ENCODE results near the gene CSTF1.

CSTF1 gene

DNA sequence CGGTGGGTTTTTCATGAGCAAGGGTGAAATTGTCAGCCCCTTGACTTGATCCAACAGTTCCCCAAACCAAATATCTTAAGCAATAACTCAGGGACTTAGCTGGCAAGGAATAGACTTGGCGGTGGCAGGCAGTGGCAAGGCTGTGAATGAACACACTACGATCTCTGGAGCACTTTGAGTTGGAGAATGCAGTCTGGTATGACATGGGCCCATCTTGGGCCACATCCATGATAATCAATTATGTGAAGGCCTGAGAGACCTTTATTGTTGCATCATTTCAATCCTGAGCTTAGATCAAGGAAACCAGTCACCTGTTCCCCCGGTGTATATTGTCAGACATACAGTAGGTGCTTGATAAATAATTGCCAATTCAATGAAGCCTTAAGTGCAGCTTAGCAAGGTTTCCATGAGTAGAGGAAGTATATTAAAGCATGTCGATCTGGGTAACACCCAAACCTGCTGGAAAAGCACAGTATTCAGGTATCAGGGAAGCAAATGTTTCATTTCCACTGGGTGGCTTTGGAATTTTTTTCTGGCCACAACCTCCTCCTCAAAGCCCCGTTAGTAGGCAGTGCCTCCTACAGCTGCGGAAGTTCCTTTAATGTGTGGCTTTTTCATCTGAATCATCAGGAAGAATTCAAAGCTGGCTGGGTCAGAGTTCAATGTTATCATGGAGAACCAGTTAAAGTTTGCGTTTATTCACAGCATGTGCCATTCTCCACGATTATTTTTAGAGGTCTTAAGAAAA, 29.8 kb downstream of the CSTF1 start:
- Histone ChIP-seq H3K4me3 (ENCODE audit: low read depth in 1 of 2, low read length in 2 of 2) (no peak overlapping the region), H3K27me3 (ENCODE audit: low read depth, low read length) (no peaks in the 10 kb centered on the region), H3K4me1 (ENCODE audit: control insufficient read depth in 1 of 2, insufficient read depth in 2 of 2, low read length in 2 of 2) (peaks cover 0 to 3% of the 10 kb centered on the region in 2 donors), H3K27ac (ENCODE audit: low read length) (no peak overlapping the region), H3K9me3 (ENCODE audit: control insufficient read depth in 1 of 2, low read length in 2 of 2) (no peaks in the 10 kb centered on the region), H3K36me3 (ENCODE audit: control insufficient read depth in 1 of 2, insufficient read depth in 2 of 2, low read length in 2 of 2) (no peaks in the 10 kb centered on the region)

DNA sequence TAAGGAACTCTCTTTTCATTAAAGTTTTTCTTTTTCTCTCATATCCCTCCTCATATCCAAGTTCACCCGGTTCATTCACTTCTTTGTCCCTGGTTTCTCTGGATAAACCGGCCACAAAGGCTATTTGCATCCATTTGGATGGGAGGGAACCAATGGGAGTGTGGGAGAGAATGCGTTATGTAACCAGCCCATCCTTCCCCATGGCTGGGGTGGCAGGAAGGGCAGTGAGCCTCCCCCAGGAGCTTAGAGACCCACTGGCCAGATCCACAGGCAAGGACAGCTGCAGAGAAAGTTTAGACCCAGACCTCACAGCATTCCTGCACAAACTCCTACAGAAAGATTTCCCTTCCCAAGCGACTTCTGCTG, 30.4 kb downstream of the CSTF1 start:
- H3K27ac ChIP-seq (ENCODE audit: low read length) = peak overlapping the region; percentile 1
- H3K4me3 ChIP-seq (ENCODE audit: low read depth in 1 of 2, low read length in 2 of 2) = no peak overlapping the region
- H3K4me1 ChIP-seq (ENCODE audit: control insufficient read depth in 1 of 2, insufficient read depth in 2 of 2, low read length in 2 of 2) = peaks cover 0 to 3% of the 10 kb centered on the region in 2 donors

GRCh38 chr20:56423211-56423610, 30.8 kb downstream of the CSTF1 start:
- Histone ChIP-seq H3K4me3 (ENCODE audit: low read depth in 1 of 2, low read length in 2 of 2) (no peak overlapping the region), H3K27me3 (ENCODE audit: low read depth, low read length) (no peaks in the 10 kb centered on the region), H3K9me3 (ENCODE audit: control insufficient read depth in 1 of 2, low read length in 2 of 2) (no peaks in the 10 kb centered on the region), H3K4me1 (ENCODE audit: control insufficient read depth in 1 of 2, insufficient read depth in 2 of 2, low read length in 2 of 2) (peaks cover 0 to 4% of the 10 kb centered on the region in 2 donors), H3K36me3 (ENCODE audit: control insufficient read depth in 1 of 2, insufficient read depth in 2 of 2, low read length in 2 of 2) (no peaks in the 10 kb centered on the region), H3K27ac (ENCODE audit: low read length) (peak overlapping the region; percentile 1)

More for the DNA sequence above, 30.4 kb downstream of the CSTF1 start:
- Histone ChIP-seq H3K36me3 (ENCODE audit: control insufficient read depth in 1 of 2, insufficient read depth in 2 of 2, low read length in 2 of 2) (no peaks in the 10 kb centered on the region), H3K9me3 (ENCODE audit: control insufficient read depth in 1 of 2, low read length in 2 of 2) (no peaks in the 10 kb centered on the region), H3K27me3 (ENCODE audit: low read depth, low read length) (no peaks in the 10 kb centered on the region)

- Histone ChIP-seq H3K36me3 (ENCODE audit: control insufficient read depth in 1 of 2, insufficient read depth in 2 of 2, low read length in 2 of 2) (no peaks in the 10 kb centered on the region), H3K27me3 (ENCODE audit: low read depth, low read length) (no peaks in the 10 kb centered on the region), H3K4me1 (ENCODE audit: control insufficient read depth in 1 of 2, insufficient read depth in 2 of 2, low read length in 2 of 2) (peaks cover 0 to 11% of the 10 kb centered on the region in 2 donors), H3K9me3 (ENCODE audit: control insufficient read depth in 1 of 2, low read length in 2 of 2) (no peaks in the 10 kb centered on the region), H3K4me3 (ENCODE audit: low read depth in 1 of 2, low read length in 2 of 2) (no peak overlapping the region), H3K27ac (ENCODE audit: low read length) (no peak overlapping the region)
These were observed 31.4 kb downstream of the CSTF1 start for GRCh38 chr20:56423886-56424285.

DNA sequence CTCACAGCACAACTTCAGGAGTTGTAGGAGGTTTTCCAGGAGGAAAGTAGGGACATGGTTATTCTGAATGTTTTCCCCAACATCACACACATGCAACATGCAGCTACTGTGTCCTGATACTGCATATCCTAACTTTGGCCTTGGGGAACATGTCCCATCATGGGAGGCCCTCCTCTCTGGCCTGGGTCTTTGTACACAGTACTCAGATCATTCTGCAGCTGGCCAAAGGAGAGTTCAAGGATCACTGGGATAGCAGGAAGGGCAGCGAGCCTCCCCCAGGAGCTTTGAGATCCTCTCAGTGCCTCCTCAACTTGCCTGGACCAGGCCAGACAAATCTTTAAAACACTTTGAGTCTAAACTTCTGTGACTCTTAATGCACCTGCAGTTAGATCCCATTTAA, 32.5 kb downstream of the CSTF1 start:
- Histone ChIP-seq H3K4me1 (ENCODE audit: control insufficient read depth in 1 of 2, insufficient read depth in 2 of 2, low read length in 2 of 2) (peaks cover 0 to 11% of the 10 kb centered on the region in 2 donors), H3K27me3 (ENCODE audit: low read depth, low read length) (no peaks in the 10 kb centered on the region), H3K27ac (ENCODE audit: low read length) (no peak overlapping the region), H3K36me3 (ENCODE audit: control insufficient read depth in 1 of 2, insufficient read depth in 2 of 2, low read length in 2 of 2) (no peaks in the 10 kb centered on the region), H3K4me3 (ENCODE audit: low read depth in 1 of 2, low read length in 2 of 2) (no peak overlapping the region), H3K9me3 (ENCODE audit: control insufficient read depth in 1 of 2, low read length in 2 of 2) (no peaks in the 10 kb centered on the region)

- Histone ChIP-seq H3K27me3 (ENCODE audit: low read depth, low read length) (no peaks in the 10 kb centered on the region), H3K4me1 (ENCODE audit: control insufficient read depth in 1 of 2, insufficient read depth in 2 of 2, low read length in 2 of 2) (peaks cover 0 to 11% of the 10 kb centered on the region in 2 donors), H3K27ac (ENCODE audit: low read length) (no peak overlapping the region), H3K36me3 (ENCODE audit: control insufficient read depth in 1 of 2, insufficient read depth in 2 of 2, low read length in 2 of 2) (no peaks in the 10 kb centered on the region), H3K9me3 (ENCODE audit: control insufficient read depth in 1 of 2, low read length in 2 of 2) (no peaks in the 10 kb centered on the region), H3K4me3 (ENCODE audit: low read depth in 1 of 2, low read length in 2 of 2) (no peak overlapping the region)
These were observed 33.6 kb downstream of the CSTF1 start for GRCh38 chr20:56426026-56426425.

- Histone ChIP-seq H3K27ac (ENCODE audit: low read length) (no peak overlapping the region), H3K27me3 (ENCODE audit: low read depth, low read length) (no peaks in the 10 kb centered on the region), H3K9me3 (ENCODE audit: control insufficient read depth in 1 of 2, low read length in 2 of 2) (no peaks in the 10 kb centered on the region), H3K4me3 (ENCODE audit: low read depth in 1 of 2, low read length in 2 of 2) (no peak overlapping the region), H3K36me3 (ENCODE audit: control insufficient read depth in 1 of 2, insufficient read depth in 2 of 2, low read length in 2 of 2) (no peaks in the 10 kb centered on the region), H3K4me1 (ENCODE audit: control insufficient read depth in 1 of 2, insufficient read depth in 2 of 2, low read length in 2 of 2) (peaks cover 0 to 11% of the 10 kb centered on the region in 2 donors)
These were observed 34.5 kb downstream of the CSTF1 start for GRCh38 chr20:56426926-56427325.

DNA sequence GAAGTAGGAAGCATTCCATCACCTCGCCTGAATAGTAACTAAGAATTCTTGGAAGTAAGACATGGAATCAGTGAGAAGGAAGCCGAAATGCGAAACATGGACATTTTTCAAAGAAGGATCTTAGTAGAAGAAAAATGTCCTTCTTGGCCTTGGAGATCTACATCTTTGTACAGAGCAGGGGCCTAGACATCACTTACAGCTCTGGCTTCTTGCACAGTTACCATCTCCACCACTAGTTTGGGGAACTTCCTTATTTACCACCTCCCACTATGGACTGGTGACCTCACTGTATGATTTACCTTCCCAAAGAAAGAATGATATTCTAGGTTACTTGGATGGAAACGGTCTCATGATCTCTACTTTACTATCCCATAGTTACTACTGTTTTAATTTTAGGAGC, 35.4 kb downstream of the CSTF1 start:
- H3K4me1 ChIP-seq (ENCODE audit: control insufficient read depth in 1 of 2, insufficient read depth in 2 of 2, low read length in 2 of 2) = peaks cover 0 to 9% of the 10 kb centered on the region in 2 donors

DNA sequence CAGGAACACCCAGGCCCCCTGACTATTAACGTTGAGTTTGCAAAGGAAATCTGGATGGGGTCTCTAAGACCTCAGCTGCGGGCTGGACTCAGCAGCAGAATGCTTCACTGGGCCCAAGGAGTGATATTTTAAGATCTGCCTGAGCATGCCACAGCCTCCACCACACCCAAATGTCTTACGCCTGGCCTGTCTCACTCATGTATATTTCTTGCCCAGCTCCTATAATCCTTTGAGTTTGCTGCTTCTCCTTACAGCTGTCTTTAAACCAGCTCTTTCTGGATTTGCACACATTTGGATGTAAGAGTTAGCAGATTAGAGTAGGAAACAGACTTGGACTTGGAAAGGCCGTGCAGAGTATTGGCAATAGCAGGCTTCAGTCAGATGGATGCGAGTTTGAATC, 36.0 kb downstream of the CSTF1 start:
- Histone ChIP-seq H3K27me3 (ENCODE audit: low read depth, low read length) (no peaks in the 10 kb centered on the region), H3K27ac (ENCODE audit: low read length) (no peak overlapping the region)

More for the DNA sequence above, 35.4 kb downstream of the CSTF1 start:
- Histone ChIP-seq H3K27ac (ENCODE audit: low read length) (no peak overlapping the region), H3K36me3 (ENCODE audit: control insufficient read depth in 1 of 2, insufficient read depth in 2 of 2, low read length in 2 of 2) (no peaks in the 10 kb centered on the region), H3K27me3 (ENCODE audit: low read depth, low read length) (no peaks in the 10 kb centered on the region), H3K9me3 (ENCODE audit: control insufficient read depth in 1 of 2, low read length in 2 of 2) (no peaks in the 10 kb centered on the region), H3K4me3 (ENCODE audit: low read depth in 1 of 2, low read length in 2 of 2) (no peak overlapping the region)

DNA sequence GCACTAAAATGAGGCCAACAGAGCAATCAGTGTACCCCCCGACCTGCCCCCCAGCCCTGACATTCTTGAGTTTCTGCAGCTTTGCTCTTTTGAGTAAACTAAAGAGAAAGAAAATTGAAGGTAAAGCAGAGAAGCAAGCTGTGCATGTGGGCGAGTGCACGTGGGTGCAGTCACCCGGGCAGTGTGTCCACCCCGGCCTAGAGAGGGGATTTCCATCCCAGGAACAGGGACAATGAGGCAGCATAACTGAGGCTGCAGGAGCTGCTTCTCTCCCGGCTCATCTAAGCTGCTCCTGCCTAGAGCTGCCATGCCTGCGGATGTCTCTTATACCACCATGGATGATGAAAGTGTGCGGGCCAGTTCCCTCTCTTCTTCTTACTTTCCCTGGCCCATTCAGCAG, 36.4 kb downstream of the CSTF1 start:
- Histone ChIP-seq H3K4me3 (ENCODE audit: low read depth in 1 of 2, low read length in 2 of 2) (no peak overlapping the region), H3K9me3 (ENCODE audit: control insufficient read depth in 1 of 2, low read length in 2 of 2) (no peaks in the 10 kb centered on the region), H3K27me3 (ENCODE audit: low read depth, low read length) (no peaks in the 10 kb centered on the region), H3K27ac (ENCODE audit: low read length) (no peak overlapping the region), H3K4me1 (ENCODE audit: control insufficient read depth in 1 of 2, insufficient read depth in 2 of 2, low read length in 2 of 2) (peaks cover 0 to 11% of the 10 kb centered on the region in 2 donors), H3K36me3 (ENCODE audit: control insufficient read depth in 1 of 2, insufficient read depth in 2 of 2, low read length in 2 of 2) (no peaks in the 10 kb centered on the region)

More for the DNA sequence above, 36.0 kb downstream of the CSTF1 start:
- no peaks in the 10 kb centered on the region for H3K9me3 ChIP-seq (ENCODE audit: control insufficient read depth in 1 of 2, low read length in 2 of 2)
- no peaks in the 10 kb centered on the region for H3K36me3 ChIP-seq (ENCODE audit: control insufficient read depth in 1 of 2, insufficient read depth in 2 of 2, low read length in 2 of 2)
- no peak overlapping the region for H3K4me3 ChIP-seq (ENCODE audit: low read depth in 1 of 2, low read length in 2 of 2)
- peaks cover 0 to 8% of the 10 kb centered on the region in 2 donors for H3K4me1 ChIP-seq (ENCODE audit: control insufficient read depth in 1 of 2, insufficient read depth in 2 of 2, low read length in 2 of 2)

- Histone ChIP-seq H3K27me3 (ENCODE audit: low read depth, low read length) (no peaks in the 10 kb centered on the region), H3K9me3 (ENCODE audit: control insufficient read depth in 1 of 2, low read length in 2 of 2) (no peaks in the 10 kb centered on the region), H3K4me1 (ENCODE audit: control insufficient read depth in 1 of 2, insufficient read depth in 2 of 2, low read length in 2 of 2) (peaks cover 0 to 13% of the 10 kb centered on the region in 2 donors), H3K27ac (ENCODE audit: low read length) (no peak overlapping the region), H3K4me3 (ENCODE audit: low read depth in 1 of 2, low read length in 2 of 2) (no peak overlapping the region), H3K36me3 (ENCODE audit: control insufficient read depth in 1 of 2, insufficient read depth in 2 of 2, low read length in 2 of 2) (no peaks in the 10 kb centered on the region)
These were observed 37.1 kb downstream of the CSTF1 start for GRCh38 chr20:56429502-56429901.

- no peaks in the 10 kb centered on the region for H3K27me3 ChIP-seq (ENCODE audit: low read depth, low read length)
- no peak overlapping the region for H3K4me3 ChIP-seq (ENCODE audit: low read depth in 1 of 2, low read length in 2 of 2)
- no peaks in the 10 kb centered on the region for H3K36me3 ChIP-seq (ENCODE audit: control insufficient read depth in 1 of 2, insufficient read depth in 2 of 2, low read length in 2 of 2)
- peaks cover 0 to 13% of the 10 kb centered on the region in 2 donors for H3K4me1 ChIP-seq (ENCODE audit: control insufficient read depth in 1 of 2, insufficient read depth in 2 of 2, low read length in 2 of 2)
- H3K27ac ChIP-seq (ENCODE audit: low read length) = no peak overlapping the region
- H3K9me3 ChIP-seq (ENCODE audit: control insufficient read depth in 1 of 2, low read length in 2 of 2) = no peaks in the 10 kb centered on the region
These were observed 37.5 kb downstream of the CSTF1 start for GRCh38 chr20:56429941-56430340.
